Mesendoderm (in vitro differentiated cells): ENCODE data around the gene LAMB3.

Source experiments
- DNase-seq: peaks from one replicate; pipeline ENCODE4 v3.0.0; 2013
- H2AK5ac ChIP-seq: 2 replicates; pipeline ENCODE4 v1.6.1; 2013; ENCODE audit warnings: low read length, inconsistent platforms
- H2BK120ac ChIP-seq: 2 replicates; pipeline ENCODE4 v1.6.1; 2013; ENCODE audit warnings: low read depth, mild to moderate bottlenecking, low read length, moderate library complexity, mixed read lengths
- H2BK15ac ChIP-seq: replicated peaks from 2 replicates; pipeline ENCODE4 v1.6.1; 2013; ENCODE audit warnings: low read depth, mild to moderate bottlenecking, moderate library complexity
- H2BK5ac ChIP-seq: 2 replicates; pipeline ENCODE4 v1.6.1; 2013; ENCODE audit warnings: low read length, inconsistent platforms
- H3K18ac ChIP-seq: 2 replicates; pipeline ENCODE4 v1.6.1; 2013; ENCODE audit warnings: mild to moderate bottlenecking, low read length, mixed read lengths
- H3K23ac ChIP-seq: one replicate; pipeline ENCODE4 v1.6.1; 2013; ENCODE audit warnings: low read length
- H3K27ac ChIP-seq: 2 replicates; pipeline ENCODE4 v1.5.1; 2013; ENCODE audit warnings: low read depth, mild to moderate bottlenecking, inconsistent platforms, low read length, moderate library complexity
- H3K27me3 ChIP-seq: 2 replicates; pipeline ENCODE4 v1.6.1; 2013; ENCODE audit warnings: low read length, control low read depth, mild to moderate bottlenecking, inconsistent platforms; ENCODE audit not compliant: insufficient read depth, poor library complexity
- H3K36me3 ChIP-seq: 2 replicates; pipeline ENCODE4 v1.6.1; 2013; ENCODE audit warnings: low read length, inconsistent platforms; ENCODE audit not compliant: control insufficient read depth, insufficient read depth
- H3K4ac ChIP-seq: one replicate; pipeline ENCODE4 v1.6.1; 2013; ENCODE audit warnings: low read depth, mild to moderate bottlenecking, low read length, moderate library complexity
- H3K4me1 ChIP-seq: 2 replicates; pipeline ENCODE4 v1.6.1; 2013; ENCODE audit warnings: low read depth, low read length, inconsistent platforms; ENCODE audit not compliant: control insufficient read depth
- H3K4me2 ChIP-seq: 2 replicates; pipeline ENCODE4 v1.6.1; 2013; ENCODE audit warnings: low read length
- H3K4me3 ChIP-seq: 2 replicates; pipeline ENCODE4 v1.5.1; 2013; ENCODE audit warnings: mild to moderate bottlenecking, low read length
- H3K56ac ChIP-seq: one replicate; pipeline ENCODE4 v1.6.1; 2013; ENCODE audit warnings: low read length
- H3K79me1 ChIP-seq: 2 replicates; pipeline ENCODE4 v1.6.1; 2013; ENCODE audit warnings: low read length, inconsistent platforms
- H3K79me2 ChIP-seq: 2 replicates; pipeline ENCODE4 v1.6.1; 2013; ENCODE audit warnings: mild to moderate bottlenecking, low read length; ENCODE audit not compliant: control insufficient read depth, insufficient read depth
- H3K9ac ChIP-seq: 2 replicates; pipeline ENCODE4 v1.6.1; 2013; ENCODE audit warnings: low read length, inconsistent platforms
- H4K5ac ChIP-seq: one replicate; pipeline ENCODE4 v1.6.1; 2013; ENCODE audit warnings: low read length
- H4K8ac ChIP-seq: one replicate; pipeline ENCODE4 v1.6.1; 2013; ENCODE audit warnings: low read depth, mild to moderate bottlenecking, control low read depth, low read length, moderate library complexity
- WGBS: extraction: QIAGEN DNeasy Blood & Tissue Kit; methylation state at CpG from one replicate; pipeline ENCODE4 v1.1.7; 2013; ENCODE audit warnings: low lambda C conversion rate, missing lambda C conversion rate; ENCODE audit not compliant: insufficient coverage; ENCODE audit errors: extremely low coverage; 5-methylcytosine and 5-hydroxymethylcytosine counted together

LAMB3 gene

DNA sequence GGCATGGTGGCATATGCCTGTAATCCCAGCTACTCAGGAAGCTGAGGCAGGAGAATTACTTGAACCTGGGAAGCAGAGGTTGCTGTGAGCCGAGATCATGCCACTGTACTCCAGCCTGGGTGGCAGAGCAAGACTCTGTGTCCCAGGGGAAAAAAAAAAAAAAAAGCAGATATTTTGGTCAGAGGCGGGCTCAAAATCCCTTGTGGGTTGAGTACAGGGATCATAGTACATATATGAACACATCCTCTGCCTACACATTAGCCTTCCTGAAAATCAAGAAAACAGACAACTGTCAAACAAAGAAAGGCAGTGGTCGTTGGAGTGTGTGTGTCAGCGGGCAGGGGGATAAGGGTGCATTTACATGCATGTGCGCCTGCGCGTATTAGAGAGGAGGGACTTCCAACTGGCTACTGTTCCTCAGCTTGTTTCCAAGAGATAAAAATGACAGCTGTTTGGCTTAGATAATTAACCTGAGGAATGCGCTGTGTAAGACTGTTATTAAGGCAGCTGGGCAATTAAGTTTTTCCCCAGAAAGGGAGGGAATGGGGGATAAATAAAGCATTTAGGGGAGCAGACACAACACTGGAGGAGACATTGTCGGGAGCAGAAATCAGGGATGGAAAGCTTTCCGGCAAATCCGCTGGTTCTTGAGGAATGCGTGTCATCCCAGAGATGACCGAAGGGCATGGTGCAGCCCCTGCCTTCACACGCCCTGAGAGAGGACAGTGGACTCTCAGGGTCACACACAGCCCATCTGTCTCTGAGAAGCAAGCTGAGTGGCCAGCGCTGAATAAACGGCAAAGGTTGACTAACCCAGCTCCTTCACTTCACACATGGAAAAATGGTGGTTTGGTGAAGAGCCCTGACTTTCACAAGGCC lies 6.4 kb downstream of the LAMB3 start:
- Histone ChIP-seq H3K23ac (no peak overlapping the region), H4K8ac (no peak overlapping the region), H3K4me3 (no peak overlapping the region), H3K18ac (no peak overlapping the region), H3K56ac (no peak overlapping the region), H3K36me3 (no peaks in the 10 kb centered on the region), H2AK5ac (no peak overlapping the region), H3K4me2 (no peak overlapping the region), H2BK15ac (no peak overlapping the region), H3K9ac (no peak overlapping the region), H3K4me1 (no peaks in the 10 kb centered on the region), H3K79me2 (no peaks in the 10 kb centered on the region), H3K27ac (no peak overlapping the region), H3K27me3 (no peaks in the 10 kb centered on the region), H2BK5ac (no peak overlapping the region), H3K79me1 (no peaks in the 10 kb centered on the region), H3K4ac (no peak overlapping the region), H2BK120ac (no peak overlapping the region), H4K5ac (no peak overlapping the region)
- no CpG with 5 or more reads among the region's 16 CpGs for WGBS
- DNase-seq: no peak

DNA sequence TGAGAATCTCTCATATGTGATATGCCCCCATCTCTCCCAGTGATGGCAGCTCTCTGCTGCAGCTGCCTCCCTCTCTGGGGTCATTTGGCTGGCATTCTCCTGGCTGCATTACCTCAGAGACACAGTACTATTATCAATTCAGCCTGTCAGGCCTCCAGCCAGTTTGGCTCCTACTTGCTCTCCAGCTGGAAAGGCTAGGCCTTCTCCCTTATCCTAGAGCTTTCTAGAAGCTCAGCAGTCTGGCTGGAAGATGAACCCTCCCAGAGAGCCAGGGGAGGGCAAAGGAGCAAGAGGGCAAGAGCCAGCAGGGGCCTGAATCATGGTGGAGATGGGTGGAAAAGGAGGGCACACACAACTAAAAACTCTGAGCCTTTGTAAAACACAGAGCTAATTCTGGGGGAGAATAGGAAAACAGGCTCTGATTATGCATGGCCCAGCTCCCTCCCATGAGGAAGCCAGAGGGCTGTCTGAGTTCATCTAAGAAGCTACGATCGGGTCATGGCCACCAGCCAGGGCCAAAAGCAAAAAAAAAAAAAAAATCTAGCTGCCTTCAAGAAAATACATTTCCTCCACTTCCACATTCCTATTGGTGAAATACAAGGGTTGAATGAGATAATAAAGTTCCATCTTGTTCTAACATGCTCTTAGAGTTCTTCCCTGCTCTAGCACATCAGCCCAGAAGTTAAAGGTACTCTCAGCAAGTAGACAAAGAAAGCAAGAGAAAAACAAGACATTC lies 8.8 kb downstream of the LAMB3 start:
- H3K56ac ChIP-seq: no peak overlapping the region
- no peak overlapping the region for H3K4ac ChIP-seq
- H2BK120ac ChIP-seq: no peak overlapping the region
- H2BK5ac ChIP-seq: no peak overlapping the region
- no peak overlapping the region for H3K18ac ChIP-seq
- no peak overlapping the region for H4K8ac ChIP-seq
- DNase-seq: no peak
- no peaks in the 10 kb centered on the region for H3K79me1 ChIP-seq
- no peak overlapping the region for H4K5ac ChIP-seq
- H3K4me3 ChIP-seq: no peak overlapping the region
- H3K23ac ChIP-seq: no peak overlapping the region
- no peak overlapping the region for H2AK5ac ChIP-seq
- no peaks in the 10 kb centered on the region for H3K27me3 ChIP-seq
- no peaks in the 10 kb centered on the region for H3K36me3 ChIP-seq
- no peaks in the 10 kb centered on the region for H3K4me1 ChIP-seq
- H3K4me2 ChIP-seq: no peak overlapping the region
- no peak overlapping the region for H2BK15ac ChIP-seq
- no peaks in the 10 kb centered on the region for H3K79me2 ChIP-seq
- WGBS: no CpG with 5 or more reads among the region's 2 CpGs
- H3K27ac ChIP-seq: no peak overlapping the region
- H3K9ac ChIP-seq: no peak overlapping the region

- no peaks in the 10 kb centered on the region for H3K79me1 ChIP-seq
- H3K56ac ChIP-seq: no peak overlapping the region
- no peak overlapping the region for H2AK5ac ChIP-seq
- H3K27me3 ChIP-seq: no peaks in the 10 kb centered on the region
- H3K4ac ChIP-seq: no peak overlapping the region
- H3K4me3 ChIP-seq: no peak overlapping the region
- H3K23ac ChIP-seq: no peak overlapping the region
- no peaks in the 10 kb centered on the region for H3K79me2 ChIP-seq
- H2BK15ac ChIP-seq: no peak overlapping the region
- H2BK5ac ChIP-seq: no peak overlapping the region
- H3K4me2 ChIP-seq: no peak overlapping the region
- H4K8ac ChIP-seq: no peak overlapping the region
- H3K4me1 ChIP-seq: no peaks in the 10 kb centered on the region
- DNase-seq: no peak
- H3K18ac ChIP-seq: no peak overlapping the region
- H4K5ac ChIP-seq: no peak overlapping the region
- no CpG with 5 or more reads among the region's 3 CpGs for WGBS
- H3K36me3 ChIP-seq: no peaks in the 10 kb centered on the region
- no peak overlapping the region for H3K27ac ChIP-seq
- H2BK120ac ChIP-seq: no peak overlapping the region
- H3K9ac ChIP-seq: no peak overlapping the region
Measured at GRCh38 chr1:209642816-209643215, 9.4 kb downstream of the LAMB3 start.

GRCh38 chr1:209641832-209642172 lies 10.4 kb downstream of the LAMB3 start:
- Histone ChIP-seq H4K5ac (no peak overlapping the region), H2BK15ac (no peak overlapping the region), H2BK5ac (no peak overlapping the region), H3K27me3 (no peaks in the 10 kb centered on the region), H3K27ac (no peak overlapping the region), H3K4me2 (no peak overlapping the region), H3K23ac (no peak overlapping the region), H3K18ac (no peak overlapping the region), H3K79me1 (no peaks in the 10 kb centered on the region), H3K4me3 (no peak overlapping the region), H3K9ac (no peak overlapping the region), H4K8ac (no peak overlapping the region), H3K79me2 (no peaks in the 10 kb centered on the region), H3K4me1 (no peaks in the 10 kb centered on the region), H3K56ac (no peak overlapping the region), H3K4ac (no peak overlapping the region), H2BK120ac (no peak overlapping the region), H2AK5ac (no peak overlapping the region), H3K36me3 (no peaks in the 10 kb centered on the region)
- no peak for DNase-seq
- WGBS: no CpG with 5 or more reads among the region's 5 CpGs

GRCh38 chr1:209635850-209636249 lies 16.4 kb downstream of the LAMB3 start:
- Histone ChIP-seq H2BK120ac (no peak overlapping the region), H3K56ac (no peak overlapping the region), H3K27ac (no peak overlapping the region), H3K23ac (no peak overlapping the region), H3K79me1 (no peaks in the 10 kb centered on the region), H3K18ac (no peak overlapping the region), H3K4me1 (no peaks in the 10 kb centered on the region), H3K4ac (no peak overlapping the region), H3K9ac (no peak overlapping the region), H4K5ac (no peak overlapping the region), H2AK5ac (no peak overlapping the region), H3K4me2 (no peak overlapping the region), H3K36me3 (no peaks in the 10 kb centered on the region), H3K4me3 (no peak overlapping the region), H4K8ac (no peak overlapping the region), H3K79me2 (no peaks in the 10 kb centered on the region), H2BK15ac (no peak overlapping the region), H2BK5ac (no peak overlapping the region), H3K27me3 (no peaks in the 10 kb centered on the region)
- WGBS: no CpG with 5 or more reads among the region's 5 CpGs
- no peak for DNase-seq
